H1 (cell line): ENCODE results near the gene SLC30A3. TPM values are rescaled to one million over a fixed set of nuclear protein-coding genes. Genes with fewer than 3 reads are reported as not detected.

Experiments used
- CTBP2 ChIP-seq: IDR thresholded peaks from 2 replicates; pipeline ENCODE4 v1.7.0; 2011; ENCODE audit warnings: borderline replicate concordance, mild to moderate bottlenecking, moderate library complexity, mixed read lengths, low read length; ENCODE audit not compliant: insufficient read depth, insufficient read length
- HDAC6 ChIP-seq: IDR thresholded peaks from one replicate; pipeline ENCODE4 v1.7.1; 2012; ENCODE audit warnings: low read depth, mild to moderate bottlenecking, inconsistent platforms, low read length, moderate library complexity
- JUN ChIP-seq: IDR thresholded peaks from 2 replicates; pipeline ENCODE4 v1.6.1; 2011; ENCODE audit warnings: low read depth, mild to moderate bottlenecking, improper control_type of control experiment, low read length
- MAFK ChIP-seq: IDR thresholded peaks from 2 replicates; pipeline ENCODE4 v1.6.1; 2012; ENCODE audit warnings: low read depth, mild to moderate bottlenecking, improper control_type of control experiment, low read length
- RAD21 ChIP-seq, 2 experiments: IDR thresholded peaks in 1 of 2; conservative IDR thresholded peaks in 1 of 2; 2 replicates each; pipeline ENCODE4 v1.6.1; 2011; ENCODE audit warnings: low read depth in 2 of 2, low read length in 2 of 2, improper control_type of control experiment in 1 of 2, inconsistent platforms in 1 of 2, mild to moderate bottlenecking in 1 of 2, moderate library complexity in 1 of 2
- RBBP5 ChIP-seq: IDR thresholded peaks from 2 replicates; pipeline ENCODE4 v1.7.1; 2012; ENCODE audit warnings: low read depth, mild to moderate bottlenecking, inconsistent platforms, low read length, moderate library complexity, borderline replicate concordance
- RXRA ChIP-seq: IDR thresholded peaks from 2 replicates; pipeline ENCODE4 v1.6.1; 2011; ENCODE audit warnings: low read depth, mild to moderate bottlenecking, low read length, moderate library complexity; ENCODE audit not compliant: insufficient read depth
- YY1 ChIP-seq: IDR thresholded peaks from 2 replicates; pipeline ENCODE4 v1.6.1; 2011; ENCODE audit warnings: low read depth, mild to moderate bottlenecking, low read length
- polyA plus RNA-seq, 7 experiments: library from polyadenylated mRNA; depleted of rRNA in 3 of 7; stranded (reverse) in 5 of 7; unstranded in 2 of 7; fragments of >200 nt in 5 of 7; fragments of 200-250 nt in 2 of 7; gene quantifications; 1 replicate in 5 of 7; 2 replicates in 1 of 7; 4 replicates in 1 of 7; pipeline versions ENCODE4 v1.2.1 to v1.2.3, GENCODE V29; 2011 to 2013; ENCODE audit warnings: missing spikeins in 2 of 7, mixed read lengths in 2 of 7
- total RNA-seq: library from RNA; stranded (reverse); fragmentation: NEBNext Ultra II Directional; extraction: Animal tissue kit (Norgen Biotek cat#: 25700); gene quantifications from 2 replicates; pipeline ENCODE4 v1.2.1, GENCODE V29; 2021

The SLC30A3 gene
- total and polyA plus RNA-seq, 2 of the 8 experiments (the other 6 are each of a cell fraction or from before 2014, with no cell fraction given): 15.2 to 30.7 TPM

- TF ChIP-seq RBBP5: no peak
- no peak for TF ChIP-seq RXRA
- TF ChIP-seq RAD21 (IDR thresholded peaks at IDR 0.05 in 1 of 2, conservative IDR thresholded peaks at IDR 0.05 in 1 of 2; ENCODE audit: low read depth in 2 of 2, low read length in 2 of 2): no peak
- TF ChIP-seq CTBP2: no peak
- no peak for TF ChIP-seq MAFK
- no peak for TF ChIP-seq YY1
- no peak for TF ChIP-seq JUN
- TF ChIP-seq HDAC6: no peak
Observed at GRCh38 chr2:27304488-27305240, 41.8 kb upstream of the SLC30A3 start (continued).
